ENCODE results near the gene COL27A1.
"Not testable (repeated sequence)": the region's sequence is repeated elsewhere in the genome, so short reads cannot be mapped to it uniquely, and the experiment has no call there.

Gene COL27A1

GRCh38 chr9:114328937-114329624, 173.7 kb downstream of the COL27A1 start:
- DNase-seq: not testable (repeated sequence)

- not testable (repeated sequence) for DNase-seq
These were observed 174.3 kb downstream of the COL27A1 start, which contains the start of gene ORM2 for GRCh38 chr9:114329625-114330022. TSS of gene ORM2 (plus strand) at chr9:114329869. CDS start at chr9:114329905, 36 bp downstream.

GRCh38 chr9:114330636-114331035, 175.3 kb downstream of the COL27A1 start:
- no peak for DNase-seq

- DNase-seq: not testable (repeated sequence)
These were observed 176.2 kb downstream of the COL27A1 start for GRCh38 chr9:114331229-114332195.

- DNase-seq: not testable (repeated sequence)
These were observed 177.2 kb downstream of the COL27A1 start for GRCh38 chr9:114332474-114333040.

- DNase-seq: not testable (repeated sequence)
These were observed 178.4 kb downstream of the COL27A1 start for GRCh38 chr9:114333718-114334117.

- DNase-seq: no peak
These were observed 179.2 kb downstream of the COL27A1 start for GRCh38 chr9:114334490-114334889.

- DNase-seq: no peak
These were observed 180.4 kb downstream of the COL27A1 start for GRCh38 chr9:114335745-114336144.

GRCh38 chr9:114336157-114336556, 180.8 kb downstream of the COL27A1 start:
- no peak for DNase-seq

GRCh38 chr9:114336699-114337395, 181.5 kb downstream of the COL27A1 start:
- DNase-seq: no peak

GRCh38 chr9:114338187-114338586, 182.8 kb downstream of the COL27A1 start:
- DNase-seq: no peak

GRCh38 chr9:114339130-114339908, 184.0 kb downstream of the COL27A1 start:
- peak; percentile 70 to 86 (median 79) for DNase-seq

- DNase-seq: no peak
These were observed 186.0 kb downstream of the COL27A1 start for GRCh38 chr9:114341152-114341830.

GRCh38 chr9:114341991-114342390, 186.7 kb downstream of the COL27A1 start:
- DNase-seq: no peak

GRCh38 chr9:114342755-114343440, 187.6 kb downstream of the COL27A1 start:
- no peak for DNase-seq

- DNase-seq: no peak
These were observed 188.3 kb downstream of the COL27A1 start for GRCh38 chr9:114343471-114344187.

GRCh38 chr9:114344188-114344566, 188.8 kb downstream of the COL27A1 start:
- DNase-seq: no peak

GRCh38 chr9:114344692-114345091, 189.4 kb downstream of the COL27A1 start:
- no peak for DNase-seq

GRCh38 chr9:114345493-114346065, 190.2 kb downstream of the COL27A1 start:
- DNase-seq: no peak
